ENCODE data around the gene CELSR1.

The CELSR1 gene

DNA sequence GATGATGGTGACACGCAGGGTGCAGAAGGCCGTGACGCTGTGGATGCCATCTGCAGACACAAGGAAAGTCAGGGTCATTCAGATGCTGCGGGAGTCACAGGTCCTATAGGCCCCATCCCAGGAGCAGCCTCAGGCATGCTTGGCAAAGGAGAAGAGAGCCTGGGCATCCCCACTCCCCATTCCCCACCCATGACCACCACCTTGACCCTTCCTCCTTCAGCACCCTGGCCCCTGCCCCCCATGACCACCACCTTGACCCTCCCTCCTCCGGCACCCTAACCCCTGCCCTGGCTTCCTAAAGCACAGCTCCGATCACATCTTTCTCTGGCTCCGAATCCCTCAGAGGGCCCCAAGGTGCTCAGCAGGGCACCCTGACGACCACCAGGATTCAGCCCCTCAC is 73.1 kb downstream of the CELSR1 start:
- DNase-seq (ENCODE audit: low read depth in 2 of 2) = no peak

- no peak for DNase-seq (ENCODE audit: low read depth in 2 of 2)
Observed at GRCh38 chr22:46463435-46464227, 73.8 kb downstream of the CELSR1 start.

- DNase-seq (ENCODE audit: low read depth in 2 of 2) = no peak
Observed at GRCh38 chr22:46462726-46463371, 74.6 kb downstream of the CELSR1 start.

- DNase-seq (ENCODE audit: low read depth in 2 of 2) = no peak
Observed at GRCh38 chr22:46461566-46462180, 75.7 kb downstream of the CELSR1 start.

- no peak for DNase-seq (ENCODE audit: low read depth in 2 of 2)
Observed at GRCh38 chr22:46460857-46461256, 76.6 kb downstream of the CELSR1 start.

GRCh38 chr22:46459347-46460065 is 77.9 kb downstream of the CELSR1 start:
- DNase-seq (ENCODE audit: low read depth in 2 of 2) = no peak

- no peak for DNase-seq (ENCODE audit: low read depth in 2 of 2)
Observed at GRCh38 chr22:46458525-46458924, 78.9 kb downstream of the CELSR1 start.

- no peak for DNase-seq (ENCODE audit: low read depth in 2 of 2)
Observed at GRCh38 chr22:46457502-46458488, 79.6 kb downstream of the CELSR1 start.

DNA sequence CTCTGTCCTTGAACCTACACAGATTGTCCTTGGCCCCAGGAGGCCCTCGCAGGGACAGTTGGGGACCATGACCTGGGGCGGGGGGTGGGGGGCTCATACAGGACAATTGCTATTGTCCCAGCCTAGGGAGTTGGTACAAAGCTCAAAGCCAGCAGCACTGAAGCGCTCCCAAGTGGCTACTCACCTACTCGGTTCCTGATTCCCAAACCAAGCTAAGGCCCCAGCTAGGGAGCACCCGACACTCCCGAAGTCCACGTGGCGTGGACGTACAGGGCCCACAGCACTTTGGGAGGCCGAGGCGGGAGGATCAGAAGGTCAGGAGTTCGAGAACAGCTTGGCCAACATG is 80.6 kb downstream of the CELSR1 start:
- no peak for DNase-seq (ENCODE audit: low read depth in 2 of 2)

- no peak for DNase-seq (ENCODE audit: low read depth in 2 of 2)
Observed at GRCh38 chr22:46455446-46455845, 82.0 kb downstream of the CELSR1 start.

DNA sequence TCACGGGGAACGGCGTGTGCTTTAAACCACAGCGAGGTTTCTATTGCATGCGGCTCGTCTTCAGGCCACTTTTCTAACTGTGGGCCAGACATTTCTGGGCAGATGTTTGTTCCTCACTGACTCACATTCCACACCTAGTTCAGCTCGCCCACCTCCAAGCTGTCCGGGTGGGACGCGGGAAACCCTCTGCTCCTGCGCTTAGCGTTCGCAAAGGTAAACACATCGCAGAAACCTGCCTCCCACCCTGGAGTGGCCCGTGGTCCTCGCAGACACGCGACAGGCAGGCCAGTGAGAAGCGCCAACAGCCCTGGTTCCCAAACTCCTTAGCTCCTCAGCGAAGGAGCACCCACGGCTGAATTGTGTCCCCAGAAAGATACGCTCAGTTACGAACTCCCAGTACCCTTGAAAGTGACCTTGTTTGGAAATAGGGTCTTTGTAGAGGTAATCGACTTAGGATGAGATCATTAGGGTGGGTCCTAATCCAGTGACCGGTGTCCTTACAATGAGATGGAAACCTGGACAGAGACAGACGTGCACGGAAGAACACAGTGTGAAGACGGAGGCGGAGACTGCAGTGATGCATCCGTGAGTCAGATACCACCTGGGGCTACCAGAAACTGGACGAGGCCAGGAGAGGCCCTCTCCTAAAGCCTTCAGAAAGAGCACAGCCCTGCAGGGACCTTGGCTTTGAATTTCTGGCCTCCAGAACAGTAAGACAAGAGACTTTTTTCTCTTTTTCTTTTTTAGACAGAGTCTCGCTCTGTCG is 82.7 kb downstream of the CELSR1 start:
- DNase-seq (ENCODE audit: low read depth in 2 of 2) = no peak

- no peak for DNase-seq (ENCODE audit: low read depth in 2 of 2)
Observed at GRCh38 chr22:46453829-46454503, 83.5 kb downstream of the CELSR1 start.

GRCh38 chr22:46453006-46453828 is 84.2 kb downstream of the CELSR1 start:
- DNase-seq (ENCODE audit: low read depth in 2 of 2) = no peak

GRCh38 chr22:46452195-46453005 is 85.0 kb downstream of the CELSR1 start:
- DNase-seq (ENCODE audit: low read depth in 2 of 2) = no peak

DNA sequence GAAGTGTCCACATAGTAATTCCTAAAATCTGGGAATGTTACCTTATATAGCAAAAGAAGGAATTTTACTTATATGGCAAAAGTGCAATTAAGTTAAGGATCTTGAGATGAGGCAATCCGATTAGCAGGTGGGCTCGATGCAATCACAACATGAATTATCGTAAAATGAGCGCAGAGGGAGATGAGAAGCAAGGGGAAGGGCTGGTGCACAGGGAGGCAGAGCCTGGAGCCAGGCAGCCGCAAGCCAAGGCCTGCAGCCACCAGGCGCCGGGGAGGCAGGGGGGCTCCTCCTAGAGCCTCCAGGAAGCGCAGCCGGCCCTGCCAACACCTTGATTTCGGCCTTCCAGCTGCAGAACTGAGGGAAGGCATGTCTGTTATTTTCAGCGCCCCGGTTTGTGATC is 85.7 kb downstream of the CELSR1 start:
- no peak for DNase-seq (ENCODE audit: low read depth in 2 of 2)

GRCh38 chr22:46450931-46451561 is 86.4 kb downstream of the CELSR1 start:
- DNase-seq (ENCODE audit: low read depth in 2 of 2) = no peak

GRCh38 chr22:46449974-46450745 is 87.3 kb downstream of the CELSR1 start:
- no peak for DNase-seq (ENCODE audit: low read depth in 2 of 2)
